Measurements from ENCODE around the gene GRID1.

Gene GRID1

DNA sequence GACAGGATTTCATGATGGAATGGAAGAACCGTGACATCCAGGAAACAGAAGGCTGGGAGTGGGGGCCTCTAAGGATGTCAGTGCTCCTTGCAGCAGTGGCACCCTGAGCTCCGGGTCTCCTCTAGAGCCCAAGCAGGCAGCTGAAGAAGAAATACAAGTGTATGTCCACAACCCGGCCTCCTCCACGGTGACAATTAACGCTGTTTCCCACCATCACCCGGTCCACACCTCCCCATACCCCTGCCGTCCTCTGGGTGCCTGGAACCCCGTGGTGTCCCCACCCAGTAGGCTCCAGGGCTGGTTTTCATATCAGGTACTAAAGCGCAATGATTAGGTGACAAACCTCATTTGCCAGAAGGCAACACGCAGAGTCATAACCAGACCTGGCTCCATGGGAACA is 30.3 kb downstream of the GRID1 start:
- peak; percentile 2 for DNase-seq

DNA sequence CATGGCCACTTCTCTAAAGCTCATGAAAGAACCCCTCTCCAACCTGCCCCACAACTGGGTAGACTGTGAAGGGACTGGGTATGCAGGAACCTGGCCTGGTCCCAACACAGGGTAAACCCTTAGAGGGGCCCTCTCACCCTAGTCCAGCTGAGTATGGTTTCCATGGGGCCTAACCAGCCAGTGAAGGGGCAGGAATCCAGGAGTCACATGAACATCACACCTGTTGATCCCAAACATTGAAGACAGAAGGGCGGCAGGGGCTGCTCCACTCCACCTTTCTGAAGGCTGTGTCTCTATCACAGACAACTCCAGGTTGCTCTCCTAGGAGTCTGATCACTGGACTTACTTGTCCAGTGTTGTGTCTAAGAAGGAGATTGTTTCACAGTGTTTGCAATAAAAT is 30.8 kb downstream of the GRID1 start:
- no peak for DNase-seq

DNA sequence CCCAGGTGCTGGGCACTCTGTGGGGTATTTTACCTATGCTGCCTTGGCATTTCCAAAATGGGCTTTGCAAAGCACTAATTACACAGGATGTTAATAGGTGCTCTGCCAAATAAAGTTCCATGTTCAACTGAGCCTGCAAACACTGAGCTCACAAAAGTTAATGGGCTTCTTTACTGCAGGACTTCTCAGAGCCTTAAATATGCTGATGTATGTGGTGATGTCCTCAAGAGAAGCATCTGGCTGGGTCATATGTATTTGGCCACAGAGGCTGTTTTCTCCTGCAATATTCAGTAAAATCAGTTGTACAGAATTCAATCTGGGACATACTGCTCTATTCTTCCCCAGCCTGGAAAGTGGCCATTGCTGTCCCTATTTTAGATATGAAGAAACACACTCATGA is 31.3 kb downstream of the GRID1 start:
- DNase-seq, result no peak

DNA sequence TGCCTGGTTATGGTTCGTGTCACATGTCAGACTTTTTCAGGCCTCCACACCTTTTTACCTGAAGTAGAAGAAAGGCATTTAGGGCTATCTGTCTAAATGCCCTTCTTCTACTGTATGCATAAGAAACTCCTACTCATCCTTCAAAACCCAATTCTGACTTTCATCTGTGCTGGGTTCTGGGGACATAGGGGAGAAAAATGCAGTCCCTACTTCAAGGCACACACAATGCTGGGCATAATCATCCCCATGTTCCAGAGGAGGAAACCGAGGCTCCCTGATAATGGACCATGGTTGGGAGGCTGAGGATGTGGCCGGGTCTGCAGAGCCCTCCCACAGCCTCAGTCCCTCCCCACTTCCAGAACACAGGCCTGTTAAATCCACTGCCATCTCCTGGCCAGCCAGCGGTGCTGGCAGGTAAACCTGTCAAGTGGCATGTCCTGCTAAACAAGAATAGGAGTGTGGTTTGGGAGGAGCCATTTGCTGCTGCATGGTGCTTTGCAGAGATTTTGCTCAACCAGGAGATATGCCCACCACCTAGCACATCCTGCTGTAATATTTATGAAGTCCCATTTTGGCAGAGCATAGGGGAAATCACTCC is 32.0 kb downstream of the GRID1 start:
- DNase-seq, result no peak

DNA sequence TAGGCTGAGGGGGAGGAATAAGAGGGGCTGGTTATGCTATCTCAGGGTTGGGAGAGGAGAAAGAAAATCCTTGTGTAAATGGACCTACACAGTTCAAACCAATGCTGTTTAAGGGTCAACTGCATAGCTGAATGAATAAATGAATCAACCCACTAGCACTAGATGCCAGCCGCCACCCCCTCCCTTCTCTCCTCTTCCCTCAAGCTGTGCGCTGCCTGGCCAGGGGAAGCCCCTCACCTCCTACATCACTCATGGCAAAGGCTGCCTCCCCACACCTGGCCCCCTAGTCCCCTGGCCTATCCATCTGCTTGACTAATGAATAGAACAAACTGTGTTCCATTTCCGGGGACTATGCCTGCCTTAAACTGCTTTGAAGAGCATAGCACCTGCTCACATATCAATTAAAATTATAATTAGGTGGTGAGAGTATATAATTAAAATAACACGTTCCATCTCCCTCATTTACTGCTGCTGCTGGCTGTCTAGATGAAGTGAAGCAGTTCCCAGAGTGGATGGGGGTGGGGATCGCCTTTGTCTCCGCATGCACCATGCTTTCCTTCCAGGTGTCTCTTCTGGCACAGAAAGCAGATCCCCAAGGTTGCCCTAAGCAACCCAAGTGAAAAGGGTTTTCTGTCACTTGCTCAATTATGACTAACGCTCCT is 32.6 kb downstream of the GRID1 start:
- no peak for DNase-seq

DNA sequence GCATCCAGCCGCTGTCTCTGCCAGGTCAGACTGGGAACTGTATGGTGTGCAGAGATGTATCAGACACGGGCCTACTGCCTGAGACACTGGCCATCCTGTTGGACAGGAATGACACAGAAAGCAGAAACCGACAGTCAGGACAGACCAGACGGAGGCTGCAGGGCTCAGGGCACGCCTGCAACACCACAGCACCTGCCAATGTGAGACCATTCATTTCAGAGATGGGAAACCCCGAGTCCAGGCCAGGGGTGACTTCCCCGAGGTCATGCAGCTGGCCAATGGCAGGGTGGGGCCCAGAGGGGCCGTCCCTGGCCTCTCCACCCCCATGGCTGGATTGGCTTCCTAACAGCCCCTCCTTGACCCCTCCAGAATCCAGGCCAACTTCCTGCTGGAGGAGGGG is 34.7 kb downstream of the GRID1 start:
- peak; percentile 4 for DNase-seq

DNA sequence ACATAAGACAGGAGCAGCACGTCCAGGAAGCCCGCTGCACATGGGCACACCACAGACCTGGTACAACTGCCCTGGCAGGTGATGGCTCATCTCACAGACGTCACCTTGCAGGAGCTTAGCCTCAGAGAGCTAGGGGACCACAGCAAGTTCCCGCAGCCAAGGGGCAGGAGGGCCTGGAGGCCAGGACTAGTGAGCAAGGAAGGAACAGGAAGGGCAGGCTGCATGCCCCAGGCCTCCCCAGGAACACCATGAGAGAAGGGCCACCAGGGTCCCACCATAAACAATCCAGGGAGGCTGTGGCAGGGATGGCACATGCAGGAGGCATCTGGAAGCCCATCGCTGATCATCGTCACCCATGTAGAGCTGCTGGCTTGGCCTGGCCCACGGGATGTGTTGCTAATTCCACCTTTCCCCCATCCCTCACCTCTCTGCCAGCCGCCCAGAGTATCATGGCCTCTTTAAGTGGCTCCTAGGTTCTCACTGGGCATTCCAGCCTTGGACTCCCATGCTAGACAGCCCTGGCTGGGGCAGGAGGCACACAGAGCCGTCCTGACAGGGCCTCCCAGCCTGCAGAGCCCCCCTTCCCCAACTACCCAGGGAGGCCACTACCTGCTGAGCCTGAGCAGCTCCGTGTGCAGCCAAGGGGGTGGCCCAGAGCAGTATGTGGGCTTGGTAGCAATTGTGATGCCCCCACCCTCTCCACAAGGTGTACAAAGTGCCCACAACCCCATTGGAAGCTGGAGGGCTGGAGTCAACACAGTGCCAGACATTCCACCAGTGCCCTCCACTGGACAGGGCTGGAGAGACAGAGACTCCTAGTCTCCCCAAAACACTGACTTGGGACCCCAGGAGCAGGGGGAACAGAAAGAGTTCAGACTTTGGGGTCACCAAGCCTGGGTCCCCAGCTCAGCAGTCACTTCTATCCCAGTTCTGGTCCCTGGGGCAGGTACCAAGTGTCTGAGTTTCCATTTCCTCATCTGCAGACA is 35.5 kb downstream of the GRID1 start:
- peak; percentile 6 for DNase-seq

DNA sequence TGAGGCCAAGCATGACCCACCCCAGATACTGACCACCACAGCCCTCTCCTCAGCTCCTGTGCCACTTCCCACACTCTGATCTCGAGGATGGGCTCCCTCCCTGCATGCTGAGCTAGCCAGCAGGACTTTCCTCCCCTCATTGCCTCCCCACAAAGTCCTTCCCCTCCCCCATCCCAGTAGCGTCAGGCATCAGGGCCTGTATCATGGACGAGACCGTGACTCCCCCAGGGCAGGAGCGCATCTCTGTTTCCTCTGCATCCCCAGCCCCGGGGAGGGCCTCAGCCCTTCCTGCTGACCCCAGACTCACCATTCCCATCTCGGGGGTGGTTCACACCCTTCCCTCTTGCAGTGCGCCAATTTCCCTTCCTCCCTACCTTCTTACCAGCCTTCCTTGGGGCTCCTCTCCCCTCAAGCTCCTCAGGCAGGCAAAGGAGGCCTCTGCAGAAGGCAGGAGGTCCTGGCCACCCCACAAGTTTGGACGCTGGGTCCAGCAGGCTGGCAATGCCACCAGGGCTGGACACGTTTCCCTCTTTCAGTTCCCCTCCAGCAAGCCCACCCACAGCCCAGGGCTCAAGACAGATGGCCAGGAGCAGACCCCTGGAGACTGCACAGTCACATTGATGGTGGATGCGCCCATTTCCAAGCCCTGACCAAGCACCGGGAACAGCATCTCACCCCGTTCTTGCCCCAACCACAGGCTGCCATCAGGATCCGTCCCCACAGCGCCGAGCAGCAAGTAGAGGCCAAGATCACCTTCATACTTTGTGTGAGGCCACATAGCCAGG is 36.5 kb downstream of the GRID1 start:
- DNase-seq, result peak; percentile 8

DNA sequence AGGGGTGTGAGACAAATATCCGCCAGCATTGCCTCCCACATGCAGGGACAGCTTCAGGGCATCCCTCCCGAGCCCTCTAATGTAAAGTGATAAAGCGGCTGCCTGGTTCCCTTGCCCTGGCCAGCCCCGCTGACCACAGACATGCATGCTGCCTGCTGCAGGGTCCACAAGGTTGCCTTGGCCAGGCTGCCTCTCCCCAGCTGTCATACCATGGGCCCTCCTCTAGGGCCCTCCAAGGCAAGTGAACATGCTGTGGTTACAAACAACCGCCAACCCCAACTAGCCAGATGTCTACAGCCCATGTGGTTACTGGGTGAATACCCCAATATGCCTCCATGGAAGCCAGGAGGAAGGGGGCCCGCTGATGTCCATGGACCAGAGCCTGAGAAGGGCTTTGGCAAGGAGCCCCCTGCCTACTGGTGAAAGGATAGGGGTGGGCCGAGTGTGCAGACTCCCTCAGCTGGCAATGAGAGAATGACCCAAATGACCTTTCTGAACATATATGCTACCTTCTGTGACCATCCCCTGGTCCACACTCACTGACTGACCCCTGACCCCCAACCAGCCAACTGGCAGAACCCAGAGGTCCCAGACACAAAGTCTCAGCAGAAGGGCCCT is 37.4 kb downstream of the GRID1 start:
- peak; percentile 3 for DNase-seq

DNA sequence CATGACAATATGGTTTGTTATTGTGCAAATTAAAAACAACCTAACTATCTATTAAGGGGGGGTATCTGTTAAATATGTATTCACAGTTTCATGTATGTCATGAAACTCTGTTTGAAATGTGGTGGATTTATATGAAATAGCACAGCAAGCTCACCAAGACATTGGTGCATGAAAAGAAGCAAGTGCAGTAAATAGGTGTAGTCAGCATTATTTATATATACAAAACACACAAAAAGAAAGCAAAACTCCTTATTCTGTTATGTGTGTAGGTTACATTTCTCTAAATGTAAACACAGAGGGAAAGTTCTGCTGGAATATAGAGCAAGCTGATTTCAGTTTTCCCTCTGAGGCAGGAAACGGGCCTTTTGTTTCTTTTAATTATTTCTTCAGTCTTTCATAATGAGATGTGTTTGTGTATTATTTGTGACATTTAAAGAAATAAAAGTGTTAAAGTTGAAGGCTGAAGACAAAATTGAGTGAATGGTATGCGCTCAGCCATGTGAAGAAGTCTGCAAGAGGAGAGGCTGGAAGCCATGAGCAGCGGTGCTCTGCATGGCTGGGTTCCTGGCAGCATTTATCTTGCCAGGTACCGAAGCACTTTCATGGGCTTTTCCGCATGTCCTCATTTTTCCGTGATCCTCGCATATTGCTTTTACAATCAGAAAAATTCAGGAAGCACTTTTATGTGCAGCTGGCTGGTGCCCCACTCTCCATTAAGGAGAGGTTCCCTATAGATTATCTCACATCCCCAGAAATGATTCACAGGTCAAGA is 38.5 kb downstream of the GRID1 start:
- no peak for DNase-seq

DNA sequence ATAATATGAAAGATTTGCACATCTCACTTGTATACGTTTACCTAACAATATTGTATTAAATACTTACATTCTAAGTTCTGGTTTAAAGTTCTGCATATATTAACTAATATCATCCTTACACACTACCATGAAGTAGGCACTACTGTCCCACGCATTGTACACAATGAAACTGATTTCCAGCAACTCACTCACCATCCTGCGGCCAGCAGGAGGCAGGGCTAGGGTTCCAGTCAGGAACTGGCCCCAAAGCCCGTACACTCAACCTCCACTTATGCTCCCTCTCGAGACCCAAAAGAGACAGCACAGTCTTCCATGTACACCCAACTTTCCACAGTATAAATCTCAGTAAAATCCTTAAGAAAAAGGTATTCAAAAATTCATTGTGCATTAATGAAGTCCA is 41.4 kb downstream of the GRID1 start:
- DNase-seq, result no peak

DNA sequence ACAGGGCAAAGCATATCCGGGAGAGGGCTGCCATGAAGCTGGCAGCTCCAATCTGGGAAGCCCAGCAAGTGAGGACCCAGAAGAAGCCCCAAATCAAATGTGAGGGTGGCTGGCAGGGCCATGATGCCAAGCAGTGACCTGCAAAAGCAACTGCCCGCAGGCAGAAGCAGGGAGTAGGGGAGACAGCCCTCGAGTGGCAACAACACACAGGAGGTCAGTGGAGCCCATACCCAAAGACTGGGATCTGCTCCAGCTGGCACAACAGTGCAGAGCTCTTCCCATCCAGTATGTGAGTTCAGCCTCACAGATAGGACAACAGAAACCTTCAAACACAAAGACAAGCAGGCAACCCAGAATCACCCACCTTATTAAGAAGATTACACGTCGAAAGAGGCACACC is 45.0 kb downstream of the GRID1 start:
- no peak for DNase-seq

DNA sequence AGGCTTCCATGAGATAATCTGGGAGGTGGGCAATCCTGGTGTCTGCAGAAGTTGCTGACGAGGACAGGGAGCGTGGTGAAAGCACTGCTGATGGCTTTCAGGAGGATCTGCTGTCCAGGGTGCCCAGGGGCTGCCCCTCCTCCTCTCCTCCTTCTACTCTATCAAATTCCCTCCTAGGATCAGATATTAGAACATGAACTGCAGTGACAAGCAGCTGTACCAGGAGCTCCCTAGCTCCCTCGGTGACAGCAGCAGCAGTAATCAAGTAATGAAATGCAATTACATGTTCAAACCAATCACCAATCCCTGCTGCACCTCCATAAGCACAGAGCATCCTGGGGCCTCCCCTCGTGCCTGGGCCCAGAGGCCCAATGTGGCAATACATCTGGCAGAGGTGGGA is 46.9 kb downstream of the GRID1 start:
- DNase-seq, result no peak

DNA sequence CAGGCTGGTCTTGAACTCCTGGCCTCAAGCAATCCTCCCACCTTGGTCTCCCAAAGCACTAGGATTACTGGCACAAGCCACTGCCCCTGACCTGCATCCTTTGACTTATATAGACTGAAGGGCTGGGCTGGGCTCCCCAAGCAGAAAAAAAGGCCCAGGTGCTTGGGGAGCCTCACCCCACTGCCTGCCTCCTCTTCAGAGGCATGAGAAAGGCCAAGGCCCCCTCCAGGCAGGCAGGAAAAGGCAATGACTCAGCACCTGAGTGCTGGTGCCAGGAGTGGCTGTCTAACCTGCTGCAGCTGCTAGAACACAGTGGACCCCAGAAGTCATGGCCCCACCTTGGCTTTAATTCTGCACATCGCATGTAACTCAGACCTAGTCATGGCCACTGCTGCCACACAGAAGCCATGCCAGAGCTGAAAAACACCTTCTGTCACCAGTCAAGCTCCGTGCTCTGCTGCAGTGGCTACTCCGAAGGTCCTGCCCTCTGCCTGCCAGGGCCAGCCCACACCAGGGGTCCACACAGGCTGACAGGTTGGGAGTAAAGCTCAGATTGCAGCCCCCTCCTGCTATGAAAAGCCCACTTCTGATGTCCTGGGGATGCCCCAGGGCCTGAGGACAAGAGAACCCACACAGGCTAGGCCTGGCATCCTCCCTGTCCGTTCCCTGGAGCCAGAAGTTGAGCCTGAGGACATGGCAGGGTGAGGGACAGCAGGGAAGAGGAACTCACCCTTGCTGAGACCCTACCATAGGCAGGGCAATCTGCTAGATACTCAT is 48.5 kb downstream of the GRID1 start:
- no peak for DNase-seq

DNA sequence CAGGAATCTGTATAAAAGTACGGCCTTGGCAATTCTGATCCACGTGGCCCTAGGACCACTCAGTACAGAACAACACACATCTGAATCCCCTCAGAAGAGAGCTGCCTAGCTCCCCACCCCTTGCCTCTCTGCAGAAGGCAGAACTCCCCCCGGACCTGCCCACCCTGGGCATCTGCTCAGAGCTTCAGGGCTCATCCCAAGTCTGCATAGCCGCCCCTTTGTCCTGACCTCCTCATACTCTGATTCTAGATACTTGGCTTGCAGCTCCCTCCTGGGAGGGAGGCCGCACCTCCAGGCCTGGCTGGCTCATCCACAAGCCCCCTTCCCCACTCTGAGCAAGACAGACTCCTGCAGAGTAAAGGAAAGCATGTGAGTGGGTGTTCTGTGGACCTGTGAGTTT is 49.6 kb downstream of the GRID1 start:
- no peak for DNase-seq

DNA sequence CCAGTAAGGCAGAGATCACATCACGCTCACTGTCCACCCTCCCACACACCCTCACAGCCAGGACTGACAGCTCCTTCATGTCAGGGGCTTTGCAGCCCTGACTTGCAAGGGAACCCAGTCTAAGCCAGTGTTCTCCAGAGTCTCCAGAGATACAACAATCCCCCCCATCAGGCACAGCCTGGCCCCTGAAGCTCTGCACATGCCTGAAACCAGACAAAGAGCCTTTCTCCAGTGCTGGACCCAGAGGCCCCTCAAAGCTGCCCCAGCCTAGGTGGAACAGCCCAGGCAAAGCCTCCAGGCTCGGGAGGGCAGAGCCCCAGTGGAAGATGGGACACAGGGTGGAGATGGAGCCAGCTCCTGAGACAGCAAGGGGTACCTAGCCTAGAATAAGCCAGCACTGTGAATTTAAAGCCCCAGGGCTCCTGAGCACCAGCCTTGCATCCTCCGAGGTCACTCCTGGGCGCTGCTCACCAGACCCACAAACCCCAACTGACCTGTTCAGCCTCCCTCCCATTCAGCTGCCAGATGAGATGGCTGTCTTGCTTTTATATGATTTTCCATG is 50.2 kb downstream of the GRID1 start:
- no peak for DNase-seq

DNA sequence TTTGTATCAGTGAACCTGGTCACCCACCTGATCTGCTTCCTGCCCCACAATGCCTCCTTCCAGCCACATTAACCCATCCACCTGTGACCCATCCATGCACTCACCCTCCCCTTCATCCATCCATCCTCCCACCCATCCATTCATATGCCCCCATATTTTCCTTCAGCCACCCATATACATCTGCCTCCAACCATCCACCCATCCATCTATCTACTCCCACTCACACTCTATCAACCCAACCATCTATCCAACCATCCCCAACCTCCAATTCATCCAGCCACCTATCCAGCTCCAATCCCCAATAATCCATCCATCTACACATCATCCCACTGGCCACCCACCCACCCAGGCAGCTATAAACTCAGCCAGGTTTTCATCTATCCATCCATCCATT is 51.0 kb downstream of the GRID1 start:
- DNase-seq, result no peak

DNA sequence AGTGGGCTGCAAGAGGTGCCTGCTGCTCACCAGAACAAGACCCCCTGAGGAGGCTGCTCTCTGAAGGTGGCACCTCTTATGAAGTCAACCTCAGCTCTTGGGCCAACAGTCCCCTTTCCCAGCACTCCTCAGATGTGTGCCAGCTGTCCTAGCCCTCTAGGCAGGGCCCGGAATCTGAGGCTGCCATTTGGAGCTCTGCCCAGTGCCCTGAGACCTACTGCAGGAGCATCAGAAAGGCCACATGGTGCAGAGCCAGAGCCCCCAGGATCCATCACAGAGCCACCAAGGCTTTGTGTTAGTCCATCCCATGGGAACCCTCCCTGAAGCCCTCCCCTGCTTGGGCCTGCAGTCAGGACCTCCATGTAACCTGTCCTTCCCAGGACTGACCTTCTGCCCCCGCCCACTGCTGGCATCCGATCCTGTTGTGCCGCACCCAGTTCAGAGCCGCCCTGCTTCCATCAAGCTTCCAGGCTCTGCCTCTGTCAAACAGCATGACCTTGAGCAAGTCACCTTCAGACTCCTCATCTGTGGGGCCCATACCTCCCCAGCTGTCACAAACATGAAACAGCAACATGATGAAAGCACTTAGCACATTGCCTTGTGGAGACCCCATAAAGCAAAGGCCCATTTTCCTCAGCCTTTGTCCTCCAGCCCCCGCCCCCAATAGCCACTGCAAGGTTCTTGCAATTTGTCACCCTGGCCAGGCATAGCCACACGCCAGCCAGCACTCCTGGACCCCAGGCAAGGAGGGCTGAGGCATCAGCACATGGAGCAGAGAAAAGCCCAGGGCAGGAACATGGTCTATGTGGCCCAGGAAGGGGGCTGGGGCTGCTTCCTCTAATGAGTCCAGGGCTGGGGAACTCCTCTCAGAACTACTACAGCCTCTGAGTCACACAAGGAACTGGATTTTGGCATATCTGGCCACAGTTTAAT is 51.7 kb downstream of the GRID1 start:
- no peak for DNase-seq

DNA sequence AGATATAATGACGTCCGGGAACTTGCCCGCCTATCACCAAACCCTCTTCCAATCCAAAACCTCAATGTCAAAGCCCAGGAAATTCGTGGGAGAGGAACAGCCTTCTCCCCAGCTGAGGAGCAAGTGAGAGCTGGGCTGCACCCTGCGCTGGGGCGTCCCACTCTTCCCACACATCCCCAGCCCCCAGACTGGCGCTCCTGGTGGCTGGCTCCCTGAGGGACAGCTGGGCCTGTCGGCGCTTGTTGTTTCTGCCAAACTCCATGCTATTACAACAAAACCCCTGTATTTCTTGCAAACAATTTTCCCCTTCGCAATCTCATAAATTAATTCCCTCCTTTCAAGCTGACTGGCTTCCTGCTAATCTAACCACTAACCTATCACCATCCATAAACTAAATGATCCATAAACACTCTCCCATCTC is 53.0 kb downstream of the GRID1 start:
- no peak for DNase-seq

Data from activated CD8-positive, alpha-beta memory T cell treated with anti-CD3 and anti-CD28 coated beads, Interleukin-2, amount 50 U/mL, for 4 hours (primary cell).